Measurements from ENCODE around the gene MCM10.

DNA sequence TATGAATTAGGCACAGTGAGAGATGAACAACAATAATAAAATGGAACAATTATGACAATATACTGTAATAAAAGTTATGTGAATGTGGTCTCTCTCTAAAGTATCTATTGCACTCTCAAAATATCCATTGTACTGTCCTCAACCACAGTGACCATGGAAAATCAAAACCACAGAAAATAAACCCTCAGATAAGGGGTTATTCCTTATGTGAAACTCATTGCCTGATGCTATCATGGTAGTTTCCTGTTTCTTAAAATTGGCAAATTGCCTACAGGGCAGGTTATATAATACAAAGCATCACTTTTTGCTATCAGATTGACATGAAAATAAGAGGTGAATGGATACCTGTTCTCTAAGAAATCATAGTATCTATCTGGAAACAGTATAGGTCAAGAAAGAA is 3.8 kb downstream of the MCM10 start:
- TF ChIP-seq, protein P1, sequence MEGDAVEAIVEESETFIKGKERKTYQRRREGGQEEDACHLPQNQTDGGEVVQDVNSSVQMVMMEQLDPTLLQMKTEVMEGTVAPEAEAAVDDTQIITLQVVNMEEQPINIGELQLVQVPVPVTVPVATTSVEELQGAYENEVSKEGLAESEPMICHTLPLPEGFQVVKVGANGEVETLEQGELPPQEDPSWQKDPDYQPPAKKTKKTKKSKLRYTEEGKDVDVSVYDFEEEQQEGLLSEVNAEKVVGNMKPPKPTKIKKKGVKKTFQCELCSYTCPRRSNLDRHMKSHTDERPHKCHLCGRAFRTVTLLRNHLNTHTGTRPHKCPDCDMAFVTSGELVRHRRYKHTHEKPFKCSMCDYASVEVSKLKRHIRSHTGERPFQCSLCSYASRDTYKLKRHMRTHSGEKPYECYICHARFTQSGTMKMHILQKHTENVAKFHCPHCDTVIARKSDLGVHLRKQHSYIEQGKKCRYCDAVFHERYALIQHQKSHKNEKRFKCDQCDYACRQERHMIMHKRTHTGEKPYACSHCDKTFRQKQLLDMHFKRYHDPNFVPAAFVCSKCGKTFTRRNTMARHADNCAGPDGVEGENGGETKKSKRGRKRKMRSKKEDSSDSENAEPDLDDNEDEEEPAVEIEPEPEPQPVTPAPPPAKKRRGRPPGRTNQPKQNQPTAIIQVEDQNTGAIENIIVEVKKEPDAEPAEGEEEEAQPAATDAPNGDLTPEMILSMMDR (IDR thresholded peaks at IDR 0.05) = no peak
- no peak for TF ChIP-seq POLR2A (IDR thresholded peaks at IDR 0.05)
